GM12864 (cell line): Measurements from ENCODE around the gene ATXN7.

Source experiments
- DNase-seq: peaks from one replicate; pipeline ENCODE4 v3.0.0-alpha.2; 2011; ENCODE audit warnings: low read depth
- H3K4me3 ChIP-seq: 2 replicates; pipeline ENCODE4 v1.5.1; 2011; ENCODE audit warnings: mild to moderate bottlenecking, low read depth, low read length, control low read depth
- CTCF ChIP-seq: IDR thresholded peaks from 2 replicates; pipeline ENCODE4 v1.5.1; 2011; ENCODE audit warnings: low read depth, mild to moderate bottlenecking, moderate library complexity, low read length, control low read depth, inconsistent platforms; ENCODE audit errors: missing control alignments

Gene ATXN7

DNA sequence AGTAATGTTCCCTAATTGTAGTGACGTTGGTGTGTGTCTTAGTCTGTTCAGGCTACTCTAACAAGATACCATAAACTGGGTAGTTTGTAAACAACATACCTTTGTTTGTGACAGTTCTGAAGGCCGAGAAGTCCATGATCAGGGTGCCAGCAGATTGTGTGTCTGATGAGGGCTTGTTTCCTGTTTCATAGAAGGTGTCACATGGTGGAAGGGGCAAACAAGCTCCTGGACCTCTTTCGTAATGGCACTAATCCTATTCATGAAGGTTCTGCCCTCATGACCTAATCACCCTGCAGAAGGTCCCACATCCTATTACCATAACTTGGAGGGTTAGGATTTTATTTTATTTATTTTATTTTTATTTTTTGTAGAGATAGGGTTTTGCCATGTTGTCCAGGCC lies 11.1 kb downstream of the ATXN7 start:
- no peak overlapping the region for H3K4me3 ChIP-seq
- no peak for DNase-seq
- no peak for TF ChIP-seq CTCF

DNA sequence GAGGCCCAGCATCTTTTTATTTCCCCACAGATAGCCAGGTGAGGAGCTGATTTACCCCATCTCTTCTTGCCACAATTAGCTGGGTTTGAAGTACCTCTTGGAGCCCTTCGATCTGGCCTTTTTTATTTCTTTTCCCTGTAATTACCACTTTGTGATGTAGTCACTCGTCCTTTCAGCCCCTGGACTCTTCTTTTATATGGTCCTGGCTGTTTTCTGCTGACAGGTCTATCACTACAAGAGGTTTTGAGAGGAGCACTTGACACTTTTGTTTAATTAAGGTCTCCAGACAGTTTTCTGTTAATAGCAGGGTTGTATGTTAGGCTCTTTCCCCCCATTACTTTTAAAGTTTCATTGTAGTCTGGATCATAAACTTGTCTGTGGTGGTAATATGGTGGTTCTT lies 11.8 kb downstream of the ATXN7 start:
- H3K4me3 ChIP-seq, result no peak overlapping the region
- no peak for TF ChIP-seq CTCF
- DNase-seq, result no peak

GRCh38 chr3:63876260-63876659 lies 12.6 kb downstream of the ATXN7 start:
- no peak overlapping the region for H3K4me3 ChIP-seq
- no peak for TF ChIP-seq CTCF
- DNase-seq, result no peak

DNA sequence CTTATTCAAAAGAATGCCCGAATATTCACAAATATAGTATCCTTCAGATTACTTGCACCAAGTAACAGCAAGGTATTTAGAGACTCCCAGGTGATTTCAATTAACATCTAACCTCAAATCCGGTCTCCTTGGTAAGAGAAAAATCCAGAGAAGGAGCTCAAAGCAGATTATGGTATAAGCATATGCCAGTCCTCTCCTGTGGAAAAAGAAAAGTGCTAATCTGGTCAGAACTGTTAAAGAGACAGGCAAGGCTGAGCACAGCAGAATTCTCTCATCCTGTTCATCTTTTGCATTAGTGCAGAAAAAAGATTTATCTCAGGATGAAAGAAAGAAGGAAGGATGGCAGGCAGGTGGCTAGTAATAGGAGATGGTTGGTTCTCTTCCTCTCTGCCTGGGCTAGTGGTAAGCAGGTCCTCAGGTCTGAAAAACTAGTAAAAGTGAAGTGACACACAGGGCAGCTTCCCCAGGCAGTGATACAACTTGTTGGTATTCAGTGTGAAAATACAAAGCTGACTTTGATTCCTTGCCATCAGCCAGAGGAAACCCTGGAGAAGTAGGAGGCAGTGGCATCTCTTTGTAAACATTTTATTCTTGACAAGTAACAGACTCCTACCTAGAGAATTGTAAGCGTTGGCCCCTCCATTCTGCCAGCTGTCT lies 14.2 kb downstream of the ATXN7 start:
- TF ChIP-seq CTCF, result no peak
- no peak overlapping the region for H3K4me3 ChIP-seq
- DNase-seq, result no peak

- no peak for DNase-seq
- no peak for TF ChIP-seq CTCF
- H3K4me3 ChIP-seq, result no peak overlapping the region
Observed at GRCh38 chr3:63878394-63879060, 14.9 kb downstream of the ATXN7 start.

- no peak for DNase-seq
- TF ChIP-seq CTCF, result no peak
- no peak overlapping the region for H3K4me3 ChIP-seq
Observed at GRCh38 chr3:63880653-63881052, 17.0 kb downstream of the ATXN7 start.

DNA sequence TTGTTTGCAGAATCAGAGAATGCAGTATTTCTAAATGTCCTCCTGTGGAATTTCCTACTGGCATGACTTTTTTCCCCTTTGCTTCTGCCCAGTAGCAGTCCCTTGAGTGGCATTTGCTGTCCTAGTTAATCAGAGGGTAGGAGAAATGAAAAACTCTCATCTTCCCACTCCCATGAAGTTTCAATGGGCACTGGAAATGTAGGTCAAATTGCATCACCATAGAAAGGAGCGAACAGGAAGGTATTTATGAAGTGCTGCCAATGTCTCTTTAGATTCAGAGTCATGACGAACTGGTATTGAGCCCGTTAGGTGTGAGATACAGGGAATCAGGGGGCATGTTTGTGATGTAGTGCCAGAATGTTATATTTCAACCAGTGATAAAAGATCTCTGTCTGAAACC lies 23.2 kb downstream of the ATXN7 start:
- DNase-seq, result no peak
- H3K4me3 ChIP-seq, result no peak overlapping the region
- no peak for TF ChIP-seq CTCF
